ENCODE measurements around the gene TPM4.

The TPM4 gene

DNA sequence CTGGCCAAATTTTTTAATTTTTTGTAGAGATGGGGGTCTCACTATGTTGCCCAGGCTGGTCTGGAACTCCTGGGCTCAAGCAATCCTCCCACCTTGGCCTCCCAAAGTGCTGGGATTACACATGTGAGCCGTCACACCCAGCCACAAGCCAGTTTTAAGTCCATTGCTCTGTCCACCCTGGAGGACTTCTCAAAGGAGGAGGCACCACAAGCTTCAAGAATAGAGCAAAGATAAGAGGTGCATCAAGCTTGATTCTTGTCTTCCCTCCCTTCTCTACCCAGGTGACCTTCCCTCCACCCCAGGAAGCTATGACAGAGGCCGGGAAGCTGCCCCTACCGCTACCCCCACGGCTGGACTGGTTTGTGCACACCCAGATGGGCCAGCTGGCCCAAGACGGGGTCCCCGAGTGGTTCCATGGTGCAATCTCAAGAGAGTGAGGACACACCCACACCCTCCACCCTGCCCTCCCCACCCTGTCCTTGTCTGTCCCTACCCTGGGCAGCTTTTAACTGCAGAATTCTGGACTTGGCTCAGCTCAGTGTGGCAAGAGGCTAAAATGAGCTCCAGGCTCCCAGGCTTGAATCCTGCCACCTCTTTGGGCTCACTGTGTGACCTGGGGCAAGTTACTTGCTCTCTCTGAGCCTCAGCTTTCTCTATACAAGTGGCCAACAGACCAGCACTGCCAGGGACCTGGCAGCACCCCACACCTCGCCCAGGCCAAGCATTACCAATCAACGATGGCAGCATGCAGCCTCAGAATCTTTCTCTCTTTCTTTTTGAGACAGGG lies 72.3 kb downstream of the TPM4 start:
- TF ChIP-seq POLR2A (IDR thresholded peaks at IDR 0.05; ENCODE audit: low read length) (no peak), GATA1 (IDR thresholded peaks at IDR 0.05; ENCODE audit: low read depth, low read length) (no peak)
- no peak for DNase-seq
